ENCODE measurements around the gene TLX2. TPM values are rescaled to one million over a fixed set of nuclear protein-coding genes. Genes with fewer than 3 reads are reported as not detected.
"Not testable (repeated sequence)": the region's sequence is repeated elsewhere in the genome, so short reads cannot be mapped to it uniquely, and the experiment has no call there.

Gene TLX2
- total RNA-seq, 1 donor from 2014 or later = not detected

DNA sequence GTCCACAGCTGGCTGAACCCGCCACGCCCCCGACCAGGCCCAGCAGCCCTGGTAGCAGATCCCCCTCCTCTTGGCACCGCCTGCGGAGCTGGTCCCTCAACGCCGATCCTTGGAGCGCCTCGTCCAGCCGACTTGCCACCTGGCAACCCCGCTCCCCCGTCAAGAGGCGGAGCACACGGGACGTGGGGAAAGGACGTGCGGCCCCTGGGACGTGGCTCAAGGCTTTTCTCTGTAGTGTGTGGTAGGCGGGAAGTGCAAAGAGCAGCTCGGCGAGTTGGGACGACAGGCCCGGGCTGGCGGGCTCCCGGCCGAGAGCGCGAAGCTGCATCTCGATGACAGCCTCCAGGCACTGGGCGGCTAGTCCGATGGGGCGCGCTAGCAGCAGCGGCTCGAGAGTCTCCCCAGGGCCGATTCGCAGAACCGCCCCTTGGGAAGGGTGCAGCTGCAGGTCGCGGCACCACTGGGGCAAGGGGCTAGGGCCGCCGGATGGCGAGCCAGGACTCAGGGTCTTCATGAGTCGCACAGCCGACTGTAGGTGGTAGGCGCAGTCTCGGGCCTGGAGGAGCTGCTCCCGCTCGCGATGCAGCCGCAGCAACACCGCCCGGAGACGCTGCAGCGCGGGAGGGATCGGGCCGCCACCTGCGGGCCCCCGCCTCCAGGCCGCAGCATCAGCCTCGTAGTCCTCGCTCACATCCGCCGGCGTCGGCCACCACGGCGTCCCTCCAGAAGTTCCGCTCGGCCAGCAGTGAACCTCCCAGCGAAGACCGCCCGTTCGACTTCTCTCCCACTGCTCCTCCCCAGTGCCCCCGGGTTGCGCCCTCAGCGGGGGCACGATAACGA lies 32.1 kb upstream of the TLX2 start:
- Histone ChIP-seq H3K27me3 (ENCODE audit: control insufficient read depth in 3 of 3, insufficient read depth in 3 of 3, low read length in 3 of 3) (no peaks in the 10 kb centered on the region), H3K9me3 (ENCODE audit: control insufficient read depth in 3 of 3, low read length in 3 of 3) (no peaks in the 10 kb centered on the region), H3K36me3 (ENCODE audit: control insufficient read depth in 3 of 3, insufficient read depth in 3 of 3, low read length in 3 of 3) (peaks cover 17 to 32% (median 22%) of the 10 kb centered on the region in 3 donors), H3K4me1 (ENCODE audit: control insufficient read depth in 3 of 3, insufficient read depth in 3 of 3, low read length in 3 of 3) (peaks cover 22 to 37% (median 26%) of the 10 kb centered on the region in 3 donors), H3K9ac (ENCODE audit: low read depth in 1 of 3, low read length in 3 of 3) (peak overlapping the region; percentile 69 to 93 (median 86)), H3K4me3 (ENCODE audit: low read length in 3 of 3) (peak overlapping the region; percentile 85 to 100 (median 98)), H3K27ac (ENCODE audit: low read depth, low read length) (peak overlapping the region; percentile 71)

DNA sequence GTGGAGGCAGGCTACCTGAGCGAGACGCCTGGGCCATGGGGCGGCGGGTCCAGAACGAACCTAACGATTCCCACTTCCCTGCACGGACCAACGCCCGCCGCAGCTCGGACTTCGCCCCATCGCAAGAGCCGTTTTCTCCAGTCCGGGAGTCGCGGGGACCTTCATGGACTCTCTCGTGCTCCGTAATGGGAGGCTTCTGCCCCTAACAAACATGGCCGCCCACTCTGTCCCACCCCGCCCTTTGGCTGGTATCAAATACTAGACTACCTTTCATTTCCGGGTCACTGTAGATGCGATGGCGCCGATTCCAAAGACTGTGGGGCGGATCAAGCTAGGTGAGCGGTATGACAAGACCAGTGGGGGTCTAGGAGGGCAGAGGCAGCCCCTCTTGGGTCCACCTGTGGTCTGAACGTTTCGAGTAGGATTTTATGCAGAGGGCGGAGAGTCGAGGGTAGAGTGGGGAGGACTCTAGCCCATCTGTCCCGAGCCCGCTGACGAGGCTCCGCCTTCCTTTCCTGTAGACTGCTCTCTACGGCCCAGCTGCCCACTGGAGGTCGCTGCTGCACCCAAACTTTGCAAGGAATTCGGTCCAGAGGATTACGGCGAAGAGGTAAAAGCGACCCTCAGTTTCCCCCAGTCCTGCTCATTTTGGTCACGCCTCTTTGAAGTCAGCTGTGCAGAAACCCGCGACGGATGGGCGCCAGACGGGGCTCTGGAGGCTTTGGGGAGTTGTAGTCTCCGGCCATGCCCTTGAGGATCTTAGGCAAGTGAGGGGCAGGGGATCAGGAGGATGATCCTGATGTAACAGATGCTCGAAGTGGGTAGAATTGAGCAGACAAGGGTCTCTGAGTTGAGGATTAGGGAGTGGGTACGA lies 31.2 kb upstream of the TLX2 start, which contains the start of the genes CCDC142 and TTC31:
TSS of gene CCDC142 (minus strand) at position 198 of the 874 bp plus-strand sequence. CDS start at position 37, 161 bp downstream.
TSS of gene TTC31 (plus strand) at position 281 of the 874 bp plus-strand sequence. CDS start at position 296, 15 bp downstream.
- H3K4me3 ChIP-seq (ENCODE audit: low read length in 3 of 3) = peak within 1 kb of the TSS; percentile 85 to 100 (median 98)
- no peaks in the 10 kb centered on the region for H3K27me3 ChIP-seq (ENCODE audit: control insufficient read depth in 3 of 3, insufficient read depth in 3 of 3, low read length in 3 of 3)
- H3K9ac ChIP-seq (ENCODE audit: low read depth in 1 of 3, low read length in 3 of 3) = peak within 1 kb of the TSS; percentile 69 to 93 (median 86)
- H3K27ac ChIP-seq (ENCODE audit: low read depth, low read length) = peak within 1 kb of the TSS; percentile 71
- H3K36me3 ChIP-seq (ENCODE audit: control insufficient read depth in 3 of 3, insufficient read depth in 3 of 3, low read length in 3 of 3) = peaks cover 12 to 27% (median 22%) of the 10 kb centered on the region in 3 donors
- H3K4me1 ChIP-seq (ENCODE audit: control insufficient read depth in 3 of 3, insufficient read depth in 3 of 3, low read length in 3 of 3) = peaks cover 22 to 37% (median 26%) of the 10 kb centered on the region in 3 donors
- H3K9me3 ChIP-seq (ENCODE audit: control insufficient read depth in 3 of 3, low read length in 3 of 3) = no peaks in the 10 kb centered on the region

GRCh38 chr2:74483675-74484164 lies 30.5 kb upstream of the TLX2 start:
- H3K27ac ChIP-seq (ENCODE audit: low read depth, low read length); H3K9me3 ChIP-seq (ENCODE audit: control insufficient read depth in 3 of 3, low read length in 3 of 3); H3K27me3 ChIP-seq (ENCODE audit: control insufficient read depth in 3 of 3, insufficient read depth in 3 of 3, low read length in 3 of 3): not testable (repeated sequence)
- Histone ChIP-seq H3K4me1 (ENCODE audit: control insufficient read depth in 3 of 3, insufficient read depth in 3 of 3, low read length in 3 of 3) (peaks cover 22 to 37% (median 26%) of the 10 kb centered on the region in 3 donors), H3K4me3 (ENCODE audit: low read length in 3 of 3) (peak overlapping the region; percentile 85 to 100 (median 98)), H3K36me3 (ENCODE audit: control insufficient read depth in 3 of 3, insufficient read depth in 3 of 3, low read length in 3 of 3) (peaks cover 12 to 27% (median 22%) of the 10 kb centered on the region in 3 donors), H3K9ac (ENCODE audit: low read depth in 1 of 3, low read length in 3 of 3) (peak overlapping the region; percentile 69 to 93 (median 86))

GRCh38 chr2:74486141-74486540 lies 28.1 kb upstream of the TLX2 start:
- no peak overlapping the region for H3K27ac ChIP-seq (ENCODE audit: low read depth, low read length)
- no peaks in the 10 kb centered on the region for H3K27me3 ChIP-seq (ENCODE audit: control insufficient read depth in 3 of 3, insufficient read depth in 3 of 3, low read length in 3 of 3)
- peaks cover 16 to 30% (median 20%) of the 10 kb centered on the region in 3 donors for H3K4me1 ChIP-seq (ENCODE audit: control insufficient read depth in 3 of 3, insufficient read depth in 3 of 3, low read length in 3 of 3)
- no peak overlapping the region for H3K9ac ChIP-seq (ENCODE audit: low read depth in 1 of 3, low read length in 3 of 3)
- no peaks in the 10 kb centered on the region for H3K9me3 ChIP-seq (ENCODE audit: control insufficient read depth in 3 of 3, low read length in 3 of 3)
- H3K36me3 ChIP-seq (ENCODE audit: control insufficient read depth in 3 of 3, insufficient read depth in 3 of 3, low read length in 3 of 3) = peaks cover 23 to 37% (median 25%) of the 10 kb centered on the region in 3 donors
- H3K4me3 ChIP-seq (ENCODE audit: low read length in 3 of 3) = no peak overlapping the region

GRCh38 chr2:74488643-74489481 lies 25.4 kb upstream of the TLX2 start:
- H3K36me3 ChIP-seq (ENCODE audit: control insufficient read depth in 3 of 3, insufficient read depth in 3 of 3, low read length in 3 of 3) = peaks cover 48 to 60% (median 51%) of the 10 kb centered on the region in 3 donors
- H3K4me3 ChIP-seq (ENCODE audit: low read length in 3 of 3) = no peak overlapping the region
- H3K27me3 ChIP-seq (ENCODE audit: control insufficient read depth in 3 of 3, insufficient read depth in 3 of 3, low read length in 3 of 3) = no peaks in the 10 kb centered on the region
- peaks cover 0 to 6% (median 3%) of the 10 kb centered on the region in 3 donors for H3K4me1 ChIP-seq (ENCODE audit: control insufficient read depth in 3 of 3, insufficient read depth in 3 of 3, low read length in 3 of 3)
- no peak overlapping the region for H3K9ac ChIP-seq (ENCODE audit: low read depth in 1 of 3, low read length in 3 of 3)
- H3K9me3 ChIP-seq (ENCODE audit: control insufficient read depth in 3 of 3, low read length in 3 of 3) = no peaks in the 10 kb centered on the region
- no peak overlapping the region for H3K27ac ChIP-seq (ENCODE audit: low read depth, low read length)

DNA sequence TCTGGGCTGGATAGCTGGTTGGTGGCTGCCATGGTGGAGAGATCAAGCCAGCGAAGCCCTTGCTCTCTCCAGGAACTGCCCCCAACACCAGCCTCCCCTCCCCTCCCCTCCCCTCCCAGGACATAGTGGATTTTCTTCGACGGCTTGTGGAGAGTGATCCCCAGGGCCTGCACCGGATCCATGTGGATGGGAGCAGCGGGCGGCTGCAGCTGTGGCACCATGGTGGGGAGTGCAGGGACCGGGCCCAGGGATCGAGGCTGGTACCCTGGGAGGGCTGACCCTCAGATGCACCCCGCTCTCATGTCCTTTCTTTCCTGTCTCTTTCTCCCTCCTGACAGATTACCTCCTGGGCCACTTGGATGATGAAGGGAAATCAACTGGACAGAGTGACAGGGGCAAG lies 24.3 kb upstream of the TLX2 start:
- peaks cover 50 to 64% (median 57%) of the 10 kb centered on the region in 3 donors for H3K36me3 ChIP-seq (ENCODE audit: control insufficient read depth in 3 of 3, insufficient read depth in 3 of 3, low read length in 3 of 3)

GRCh38 chr2:74491648-74492544 lies 22.4 kb upstream of the TLX2 start:
- H3K27me3 ChIP-seq (ENCODE audit: control insufficient read depth in 3 of 3, insufficient read depth in 3 of 3, low read length in 3 of 3) = peaks cover 2 to 5% (median 4%) of the 10 kb centered on the region in 3 donors
- H3K36me3 ChIP-seq (ENCODE audit: control insufficient read depth in 3 of 3, insufficient read depth in 3 of 3, low read length in 3 of 3) = peaks cover 46 to 55% (median 50%) of the 10 kb centered on the region in 3 donors
- no peaks in the 10 kb centered on the region for H3K9me3 ChIP-seq (ENCODE audit: control insufficient read depth in 3 of 3, low read length in 3 of 3)
- no peak overlapping the region for H3K9ac ChIP-seq (ENCODE audit: low read depth in 1 of 3, low read length in 3 of 3)
- H3K4me3 ChIP-seq (ENCODE audit: low read length in 3 of 3) = no peak overlapping the region
- H3K4me1 ChIP-seq (ENCODE audit: control insufficient read depth in 3 of 3, insufficient read depth in 3 of 3, low read length in 3 of 3) = no peaks in the 10 kb centered on the region
- no peak overlapping the region for H3K27ac ChIP-seq (ENCODE audit: low read depth, low read length)

More for the DNA sequence above, 24.3 kb upstream of the TLX2 start:
- no peaks in the 10 kb centered on the region for H3K9me3 ChIP-seq (ENCODE audit: control insufficient read depth in 3 of 3, low read length in 3 of 3)
- H3K4me1 ChIP-seq (ENCODE audit: control insufficient read depth in 3 of 3, insufficient read depth in 3 of 3, low read length in 3 of 3) = no peaks in the 10 kb centered on the region
- no peak overlapping the region for H3K4me3 ChIP-seq (ENCODE audit: low read length in 3 of 3)
- no peak overlapping the region for H3K9ac ChIP-seq (ENCODE audit: low read depth in 1 of 3, low read length in 3 of 3)
- no peak overlapping the region for H3K27ac ChIP-seq (ENCODE audit: low read depth, low read length)
- H3K27me3 ChIP-seq (ENCODE audit: control insufficient read depth in 3 of 3, insufficient read depth in 3 of 3, low read length in 3 of 3) = no peaks in the 10 kb centered on the region

- Histone ChIP-seq H3K27me3 (ENCODE audit: control insufficient read depth in 3 of 3, insufficient read depth in 3 of 3, low read length in 3 of 3) (peaks cover 15 to 21% (median 20%) of the 10 kb centered on the region in 3 donors), H3K27ac (ENCODE audit: low read depth, low read length) (no peak overlapping the region), H3K36me3 (ENCODE audit: control insufficient read depth in 3 of 3, insufficient read depth in 3 of 3, low read length in 3 of 3) (peaks cover 46 to 54% (median 49%) of the 10 kb centered on the region in 3 donors), H3K9ac (ENCODE audit: low read depth in 1 of 3, low read length in 3 of 3) (no peak overlapping the region), H3K4me3 (ENCODE audit: low read length in 3 of 3) (no peak overlapping the region), H3K9me3 (ENCODE audit: control insufficient read depth in 3 of 3, low read length in 3 of 3) (no peaks in the 10 kb centered on the region), H3K4me1 (ENCODE audit: control insufficient read depth in 3 of 3, insufficient read depth in 3 of 3, low read length in 3 of 3) (peaks cover 9 to 12% (median 11%) of the 10 kb centered on the region in 3 donors)
Observed at GRCh38 chr2:74493546-74493945, 20.7 kb upstream of the TLX2 start.

Measured in skeletal muscle tissue (tissue), 4 donors.